Spleen (tissue), 7 donors: ENCODE measurements around the gene DDAH1.

ENCODE experiments used
- POLR2AphosphoS5 ChIP-seq, 3 donors: sonication (generic); formaldehyde crosslinking; IDR thresholded peaks; one replicate each; pipeline ENCODE4 v1.5.1; 2017; ENCODE audit warnings: antibody characterized with exemption in 3 of 3
- TF ChIP-seq, protein P1 (sequence below), 11 experiments: fragments of 200-600 bp in 7 of 11; fragments of 450-650 bp in 4 of 11; sonication (generic) in 4 of 11; IDR thresholded peaks in 8 of 11; conservative IDR thresholded peaks in 3 of 11; 1 replicate in 7 of 11; 2 replicates in 4 of 11; pipeline versions ENCODE4 v1.4.0 to v1.8.0; 2016 to 2021; ENCODE audit warnings: antibody characterized with exemption in 11 of 11, inconsistent platforms in 4 of 11, mild to moderate bottlenecking in 1 of 11
- donor health status: DM: no; HTN: no; CAD: no; lungs with moderate emphysema.
- donor health status: DM: no; HTN: no; CAD: no.
- donor health status: DM: no; HTN: no; CAD: no.

DNA sequence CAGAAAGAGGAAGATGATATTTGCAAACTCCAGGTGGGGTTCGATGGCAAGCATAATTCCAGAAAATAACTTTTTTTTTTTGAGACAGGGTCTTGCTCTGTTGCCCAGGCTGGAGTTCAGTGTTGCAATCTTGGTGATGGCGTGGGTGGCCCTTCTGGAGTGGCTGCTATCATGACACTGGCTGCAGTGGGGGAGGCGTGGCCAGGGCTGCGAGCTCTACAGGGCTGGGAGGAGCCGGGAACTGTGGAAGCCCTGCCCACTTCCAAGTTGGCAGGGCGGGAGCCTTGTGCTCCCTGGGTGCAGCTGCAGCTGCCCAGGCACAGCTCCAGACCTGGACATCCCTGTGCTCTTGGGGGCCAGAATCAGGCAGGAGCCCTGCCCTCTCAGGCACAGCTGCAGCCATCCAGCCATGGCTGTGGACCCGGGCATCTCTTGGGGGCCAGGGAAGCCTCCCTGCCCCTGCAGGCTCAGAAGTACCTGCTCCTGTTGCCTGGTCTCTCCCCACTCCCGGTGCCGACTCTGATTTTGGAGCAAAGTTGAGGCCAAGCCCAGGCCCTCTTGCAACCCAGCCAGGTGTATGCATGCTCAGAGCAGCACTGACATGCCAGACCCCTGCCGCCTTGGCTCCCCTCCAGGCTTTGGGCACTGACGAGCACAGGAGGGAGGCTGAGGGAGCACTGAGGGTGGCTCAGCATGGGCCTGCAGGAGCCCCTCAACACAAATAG is 181.3 kb downstream of the DDAH1 start:
- TF ChIP-seq, protein P1, sequence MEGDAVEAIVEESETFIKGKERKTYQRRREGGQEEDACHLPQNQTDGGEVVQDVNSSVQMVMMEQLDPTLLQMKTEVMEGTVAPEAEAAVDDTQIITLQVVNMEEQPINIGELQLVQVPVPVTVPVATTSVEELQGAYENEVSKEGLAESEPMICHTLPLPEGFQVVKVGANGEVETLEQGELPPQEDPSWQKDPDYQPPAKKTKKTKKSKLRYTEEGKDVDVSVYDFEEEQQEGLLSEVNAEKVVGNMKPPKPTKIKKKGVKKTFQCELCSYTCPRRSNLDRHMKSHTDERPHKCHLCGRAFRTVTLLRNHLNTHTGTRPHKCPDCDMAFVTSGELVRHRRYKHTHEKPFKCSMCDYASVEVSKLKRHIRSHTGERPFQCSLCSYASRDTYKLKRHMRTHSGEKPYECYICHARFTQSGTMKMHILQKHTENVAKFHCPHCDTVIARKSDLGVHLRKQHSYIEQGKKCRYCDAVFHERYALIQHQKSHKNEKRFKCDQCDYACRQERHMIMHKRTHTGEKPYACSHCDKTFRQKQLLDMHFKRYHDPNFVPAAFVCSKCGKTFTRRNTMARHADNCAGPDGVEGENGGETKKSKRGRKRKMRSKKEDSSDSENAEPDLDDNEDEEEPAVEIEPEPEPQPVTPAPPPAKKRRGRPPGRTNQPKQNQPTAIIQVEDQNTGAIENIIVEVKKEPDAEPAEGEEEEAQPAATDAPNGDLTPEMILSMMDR (IDR thresholded peaks at IDR 0.05 in 8 of 11, conservative IDR thresholded peaks at IDR 0.05 in 3 of 11), result no peak
- no peak for TF ChIP-seq POLR2AphosphoS5 (IDR thresholded peaks at IDR 0.05)
